Fibroblast of skin of abdomen (primary cell): Measurements from ENCODE around the gene TOMM20.

Experiments
- DNase-seq: peaks from one replicate; pipeline ENCODE4 v3.0.0-alpha.2; 2013

TOMM20 gene

DNA sequence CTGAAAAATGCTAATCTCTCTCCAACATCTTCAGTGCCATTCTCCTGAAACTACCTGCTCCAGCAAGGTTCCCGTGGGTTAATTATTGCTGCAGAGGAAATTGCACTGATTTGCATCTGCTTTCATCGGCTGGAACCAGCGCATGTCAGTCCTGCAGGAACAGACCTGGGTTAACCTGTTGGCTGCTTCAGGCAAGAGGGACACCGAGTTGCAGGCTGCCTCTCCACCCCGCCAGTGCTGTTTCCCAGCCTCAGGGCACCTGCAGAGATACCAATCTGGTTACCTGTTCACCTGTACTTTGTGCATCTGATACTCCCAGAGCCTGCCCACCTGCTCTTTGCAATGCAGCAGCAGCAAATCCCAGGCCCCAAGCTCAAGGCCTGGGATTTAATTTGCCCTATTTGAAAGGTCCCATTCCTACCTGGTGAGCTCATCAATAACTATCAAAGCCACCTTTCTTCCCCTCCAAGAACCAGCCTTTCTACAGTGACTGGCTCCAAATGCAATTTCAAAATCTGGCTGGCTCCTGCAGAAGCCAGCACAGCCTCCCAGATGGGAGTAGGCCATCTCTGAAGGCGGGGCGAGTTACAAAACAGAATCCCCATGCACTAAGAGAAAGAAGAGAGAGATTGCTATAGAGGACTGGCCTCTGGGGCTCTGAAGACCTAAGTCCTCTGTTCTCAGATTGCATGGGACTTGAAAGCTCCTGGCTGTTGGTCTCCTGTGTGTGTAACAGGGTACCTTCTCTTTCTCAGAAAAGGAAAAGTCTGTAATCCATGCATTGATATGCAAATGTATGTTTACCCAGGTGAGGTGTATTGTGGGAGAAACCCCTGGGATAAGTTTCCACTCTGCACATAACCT lies 67.8 kb downstream of the TOMM20 start:
- DNase-seq: no peak
